B cell (primary cell): ENCODE results near the gene IMPA2.

Experiments used
- EZH2 ChIP-seq: IDR thresholded peaks from 2 replicates; pipeline ENCODE4 v1.6.1; 2012; ENCODE audit warnings: borderline replicate concordance, low read depth, mild to moderate bottlenecking, moderate library complexity, low read length; ENCODE audit not compliant: insufficient read depth, poor library complexity, severe bottlenecking
- TF ChIP-seq, protein P1 (sequence below): fragments of 200-600 bp; IDR thresholded peaks from one replicate; pipeline ENCODE4 v1.8.0; 2022; ENCODE audit warnings: antibody characterized with exemption, mild to moderate bottlenecking

DNA sequence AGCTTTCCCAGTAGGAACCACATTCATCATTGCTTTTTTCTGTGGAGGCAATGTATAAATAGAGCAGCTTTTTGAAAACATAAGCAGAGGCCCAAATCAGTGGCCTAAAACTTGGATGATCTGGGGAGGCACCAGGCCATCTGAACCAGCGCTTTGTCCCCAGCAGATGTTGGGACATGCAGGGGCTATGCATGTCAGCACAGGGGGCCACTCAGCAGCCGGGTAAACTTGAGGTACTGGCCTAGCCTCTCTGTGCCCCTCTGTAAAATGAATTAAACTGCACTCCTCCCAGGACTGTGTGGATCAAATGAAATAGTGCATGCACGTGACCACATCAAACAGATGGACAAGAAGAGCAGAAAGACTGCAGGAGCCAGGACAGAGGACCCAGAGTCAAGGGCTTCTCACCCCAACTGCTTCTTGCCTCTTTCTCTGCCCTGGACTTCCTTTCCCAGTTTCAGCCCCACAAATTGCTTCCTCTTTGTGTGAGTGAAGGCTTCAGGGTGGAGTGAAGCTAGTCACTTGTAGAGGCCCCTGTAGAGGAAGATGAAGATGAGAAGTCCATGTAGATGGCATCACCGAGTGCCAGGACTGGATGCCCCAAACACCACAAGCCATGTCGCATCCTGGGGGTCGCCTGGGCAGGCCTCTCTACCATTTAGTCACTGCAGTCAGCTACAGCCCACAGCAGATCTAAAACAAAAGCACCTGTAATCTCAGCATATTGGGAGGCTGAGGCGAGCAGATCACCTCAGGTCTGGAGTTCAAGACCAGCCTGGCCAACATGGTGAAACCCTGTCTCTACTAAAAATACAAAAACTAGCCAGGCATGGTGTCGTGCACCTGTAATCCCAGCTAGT, 53.2 kb downstream of the IMPA2 start:
- TF ChIP-seq, protein P1, sequence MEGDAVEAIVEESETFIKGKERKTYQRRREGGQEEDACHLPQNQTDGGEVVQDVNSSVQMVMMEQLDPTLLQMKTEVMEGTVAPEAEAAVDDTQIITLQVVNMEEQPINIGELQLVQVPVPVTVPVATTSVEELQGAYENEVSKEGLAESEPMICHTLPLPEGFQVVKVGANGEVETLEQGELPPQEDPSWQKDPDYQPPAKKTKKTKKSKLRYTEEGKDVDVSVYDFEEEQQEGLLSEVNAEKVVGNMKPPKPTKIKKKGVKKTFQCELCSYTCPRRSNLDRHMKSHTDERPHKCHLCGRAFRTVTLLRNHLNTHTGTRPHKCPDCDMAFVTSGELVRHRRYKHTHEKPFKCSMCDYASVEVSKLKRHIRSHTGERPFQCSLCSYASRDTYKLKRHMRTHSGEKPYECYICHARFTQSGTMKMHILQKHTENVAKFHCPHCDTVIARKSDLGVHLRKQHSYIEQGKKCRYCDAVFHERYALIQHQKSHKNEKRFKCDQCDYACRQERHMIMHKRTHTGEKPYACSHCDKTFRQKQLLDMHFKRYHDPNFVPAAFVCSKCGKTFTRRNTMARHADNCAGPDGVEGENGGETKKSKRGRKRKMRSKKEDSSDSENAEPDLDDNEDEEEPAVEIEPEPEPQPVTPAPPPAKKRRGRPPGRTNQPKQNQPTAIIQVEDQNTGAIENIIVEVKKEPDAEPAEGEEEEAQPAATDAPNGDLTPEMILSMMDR: no peak
- TF ChIP-seq EZH2: no peak
